PFSK-1 (cell line): ENCODE data around the gene BAIAP3.

Experiments
- FOXP2 ChIP-seq: optimal IDR thresholded peaks from 2 replicates; pipeline ENCODE3; 2011; ENCODE audit warnings: borderline replicate concordance, control low read depth, inconsistent platforms; ENCODE audit not compliant: insufficient read depth; ENCODE audit errors: extremely low read length, extremely low read depth
- POLR2AphosphoS5 ChIP-seq: IDR thresholded peaks from 2 replicates; pipeline ENCODE4 v1.6.1; 2012; ENCODE audit warnings: low read depth, mild to moderate bottlenecking, control low read depth, low read length, moderate library complexity
- REST ChIP-seq, 2 experiments: IDR thresholded peaks; 2 replicates each; pipeline versions ENCODE4 v1.6.1 to v1.8.0; 2011 to 2012; ENCODE audit warnings: low read depth in 2 of 2, low read length in 2 of 2, control low read depth in 1 of 2, inconsistent platforms in 1 of 2, mild to moderate bottlenecking in 1 of 2, moderate library complexity in 1 of 2; ENCODE audit not compliant: insufficient read depth in 1 of 2
- SIN3A ChIP-seq: IDR thresholded peaks from 2 replicates; pipeline ENCODE4 v1.6.1; 2012; ENCODE audit warnings: mild to moderate bottlenecking, low read length, moderate library complexity, borderline replicate concordance; ENCODE audit not compliant: insufficient read depth
- TAF1 ChIP-seq: IDR thresholded peaks from 2 replicates; pipeline ENCODE4 v1.6.1; 2012; ENCODE audit warnings: low read length, control low read depth, borderline replicate concordance; ENCODE audit not compliant: insufficient read depth

- TF ChIP-seq POLR2AphosphoS5 = no peak
- TF ChIP-seq SIN3A = no peak
- no peak for TF ChIP-seq REST (IDR thresholded peaks at IDR 0.05; ENCODE audit: insufficient read depth in 1 of 2, low read depth in 2 of 2, low read length in 2 of 2)
- TF ChIP-seq TAF1 = no peak
- no peak for TF ChIP-seq FOXP2
Measured at GRCh38 chr16:1290860-1291575, 42.4 kb upstream of the BAIAP3 start.
